Skeletal muscle satellite cell (primary cell): ENCODE results near the gene PSPH.
"Not testable (repeated sequence)": the region's sequence is repeated elsewhere in the genome, so short reads cannot be mapped to it uniquely, and the experiment has no call there.

Experiments
- H3K27me3 ChIP-seq: 2 replicates; pipeline ENCODE4 v1.7.0; 2013; ENCODE audit warnings: low read length; ENCODE audit not compliant: control insufficient read depth, insufficient read depth
- H3K36me3 ChIP-seq: 2 replicates; pipeline ENCODE4 v1.7.0; 2013; ENCODE audit warnings: mild to moderate bottlenecking, control low read depth, low read length; ENCODE audit not compliant: insufficient read depth
- H3K4me1 ChIP-seq: 2 replicates; pipeline ENCODE4 v1.7.0; 2013; ENCODE audit warnings: low read length; ENCODE audit not compliant: control insufficient read depth, insufficient read depth
- H3K4me2 ChIP-seq: 2 replicates; pipeline ENCODE4 v1.7.0; 2013; ENCODE audit warnings: mild to moderate bottlenecking, low read length
- H3K4me3 ChIP-seq: 2 replicates; pipeline ENCODE4 v1.7.0; 2013; ENCODE audit warnings: low read length
- H3K9ac ChIP-seq: 2 replicates; pipeline ENCODE4 v1.7.0; 2013; ENCODE audit warnings: mild to moderate bottlenecking, low read depth, low read length, moderate library complexity
- H3K9me3 ChIP-seq: replicated peaks from 2 replicates; pipeline ENCODE4 v1.7.0; 2013; ENCODE audit warnings: mild to moderate bottlenecking, control low read depth, low read length

PSPH gene

GRCh38 chr7:56030340-56030739 lies 20.9 kb downstream of the PSPH start:
- H3K9me3 ChIP-seq: no peaks in the 10 kb centered on the region
- no peak overlapping the region for H3K9ac ChIP-seq
- no peak overlapping the region for H3K4me2 ChIP-seq
- no peaks in the 10 kb centered on the region for H3K4me1 ChIP-seq
- H3K4me3 ChIP-seq: no peak overlapping the region
- no peaks in the 10 kb centered on the region for H3K27me3 ChIP-seq
- peaks cover 15% of the 10 kb centered on the region for H3K36me3 ChIP-seq

- peaks cover 15% of the 10 kb centered on the region for H3K36me3 ChIP-seq
Observed at GRCh38 chr7:56028942-56029630, 22.2 kb downstream of the PSPH start.

GRCh38 chr7:56026538-56026937 lies 24.7 kb downstream of the PSPH start:
- no peaks in the 10 kb centered on the region for H3K9me3 ChIP-seq
- H3K9ac ChIP-seq: no peak overlapping the region
- no peaks in the 10 kb centered on the region for H3K4me1 ChIP-seq
- H3K4me2 ChIP-seq: no peak overlapping the region
- H3K27me3 ChIP-seq: no peaks in the 10 kb centered on the region
- H3K4me3 ChIP-seq: no peak overlapping the region
- peaks cover 17% of the 10 kb centered on the region for H3K36me3 ChIP-seq

More at GRCh38 chr7:56028942-56029630, 22.2 kb downstream of the PSPH start:
- no peak overlapping the region for H3K9ac ChIP-seq
- no peak overlapping the region for H3K4me2 ChIP-seq
- H3K27me3 ChIP-seq: no peaks in the 10 kb centered on the region
- no peaks in the 10 kb centered on the region for H3K9me3 ChIP-seq
- H3K4me1 ChIP-seq: no peaks in the 10 kb centered on the region
- H3K4me3 ChIP-seq: no peak overlapping the region

GRCh38 chr7:56023500-56023899 lies 27.7 kb downstream of the PSPH start:
- H3K36me3 ChIP-seq: peaks cover 8% of the 10 kb centered on the region
- no peaks in the 10 kb centered on the region for H3K27me3 ChIP-seq
- H3K9me3 ChIP-seq: no peaks in the 10 kb centered on the region

DNA sequence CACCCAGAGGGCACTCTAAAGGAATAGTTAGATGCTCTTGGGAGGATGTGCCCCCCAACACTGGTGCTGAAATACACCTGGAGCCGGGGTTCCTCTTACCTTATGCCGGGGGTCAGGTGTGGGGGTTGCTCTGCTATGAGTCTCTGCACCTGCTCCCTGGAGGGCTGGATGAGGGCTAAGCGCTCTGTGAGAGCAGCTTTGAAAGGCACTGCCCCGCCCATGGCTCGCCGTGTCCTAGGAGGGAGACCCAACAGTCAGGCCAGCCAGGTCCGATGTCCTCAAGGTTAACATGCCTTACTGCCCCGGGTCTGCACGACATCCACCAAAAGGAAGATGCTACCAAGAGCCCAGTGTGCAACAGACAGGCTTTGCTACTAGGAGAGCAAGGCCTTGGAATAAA lies 31.7 kb downstream of the PSPH start:
- no peak overlapping the region for H3K4me2 ChIP-seq
- H3K4me1 ChIP-seq: no peaks in the 10 kb centered on the region
- no peaks in the 10 kb centered on the region for H3K9me3 ChIP-seq
- H3K9ac ChIP-seq: no peak overlapping the region
- H3K36me3 ChIP-seq: peaks cover 11% of the 10 kb centered on the region
- H3K4me3 ChIP-seq: no peak overlapping the region
- no peaks in the 10 kb centered on the region for H3K27me3 ChIP-seq

More at GRCh38 chr7:56023500-56023899, 27.7 kb downstream of the PSPH start:
- Histone ChIP-seq H3K9ac (no peak overlapping the region), H3K4me3 (no peak overlapping the region), H3K4me1 (no peaks in the 10 kb centered on the region), H3K4me2 (no peak overlapping the region)

DNA sequence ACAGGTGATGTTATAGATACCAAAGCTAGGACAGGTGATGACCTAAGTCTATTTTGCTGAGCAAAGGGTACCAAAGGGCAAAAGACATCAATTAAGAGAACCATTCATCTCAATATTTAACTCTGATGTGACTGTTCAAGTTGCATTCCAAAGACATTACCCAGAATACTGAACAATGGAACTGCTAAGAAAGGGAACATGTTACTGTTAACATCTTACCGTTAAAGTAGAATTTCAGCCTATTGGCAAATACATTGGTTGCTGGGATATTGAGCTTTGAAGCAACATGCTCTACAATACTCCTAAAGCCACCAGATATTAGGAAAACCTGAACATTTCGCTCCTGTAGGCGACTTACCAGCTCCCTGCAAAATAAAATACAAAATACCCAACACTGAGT lies 34.2 kb downstream of the PSPH start:
- not testable (repeated sequence) for H3K9me3 ChIP-seq, H3K27me3 ChIP-seq, H3K4me2 ChIP-seq, H3K4me1 ChIP-seq, H3K4me3 ChIP-seq, H3K9ac ChIP-seq
- H3K36me3 ChIP-seq: peaks cover 16% of the 10 kb centered on the region

DNA sequence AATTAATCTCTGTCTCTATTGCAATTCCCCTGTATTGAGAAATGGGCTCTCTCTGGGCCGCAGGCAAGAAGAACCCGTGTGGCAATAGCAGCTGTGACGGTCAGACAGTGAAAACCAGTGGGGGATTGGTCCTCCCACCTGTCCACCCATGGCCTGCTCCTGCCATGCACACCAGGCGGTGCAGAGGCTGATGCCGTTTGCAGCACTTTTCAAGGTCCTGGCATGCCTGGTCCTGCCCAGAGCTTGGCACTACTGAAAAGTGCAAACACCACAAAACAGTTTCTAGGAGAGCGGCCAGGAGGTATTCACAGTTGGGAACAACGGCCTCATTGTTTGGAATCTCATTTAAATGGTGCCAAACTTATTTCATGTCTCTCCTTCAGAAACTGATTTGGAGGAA lies 41.5 kb downstream of the PSPH start:
- H3K4me1 ChIP-seq: no peaks in the 10 kb centered on the region
- H3K27me3 ChIP-seq: no peaks in the 10 kb centered on the region
- peaks cover 15% of the 10 kb centered on the region for H3K36me3 ChIP-seq
- H3K4me2 ChIP-seq: no peak overlapping the region
- H3K4me3 ChIP-seq: no peak overlapping the region
- no peak overlapping the region for H3K9ac ChIP-seq
- H3K9me3 ChIP-seq: no peaks in the 10 kb centered on the region

GRCh38 chr7:56007891-56008290 lies 43.4 kb downstream of the PSPH start:
- no peak overlapping the region for H3K9ac ChIP-seq
- peaks cover 7% of the 10 kb centered on the region for H3K36me3 ChIP-seq

DNA sequence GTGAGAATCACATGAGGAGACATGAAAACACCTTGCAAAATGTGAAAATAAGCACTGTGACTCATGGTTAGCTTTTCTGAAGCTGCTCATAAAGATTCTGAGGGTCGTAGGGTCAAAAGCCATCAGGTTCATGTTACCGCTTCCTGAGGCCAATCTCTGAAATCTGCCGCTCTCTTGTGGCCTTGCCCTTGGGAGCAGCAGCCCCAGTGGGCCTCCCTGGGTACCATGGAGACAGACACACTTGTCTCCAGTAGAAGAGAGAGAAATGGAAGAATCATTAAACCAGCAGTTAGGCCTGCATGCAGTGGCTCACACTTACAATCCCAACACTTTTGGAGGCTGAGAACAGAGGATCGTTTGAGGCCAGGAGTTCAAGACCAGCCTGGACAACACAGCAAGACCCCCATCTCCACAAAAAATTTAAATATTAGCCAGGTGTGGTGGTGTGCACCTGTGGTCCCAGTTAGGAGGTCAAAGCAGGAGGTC lies 44.0 kb downstream of the PSPH start:
- Histone ChIP-seq H3K9ac (no peak overlapping the region), H3K27me3 (no peaks in the 10 kb centered on the region), H3K9me3 (no peaks in the 10 kb centered on the region), H3K36me3 (peaks cover 7% of the 10 kb centered on the region), H3K4me3 (no peak overlapping the region), H3K4me1 (no peaks in the 10 kb centered on the region), H3K4me2 (no peak overlapping the region)

More at GRCh38 chr7:56007891-56008290, 43.4 kb downstream of the PSPH start:
- H3K9me3 ChIP-seq: no peaks in the 10 kb centered on the region
- no peak overlapping the region for H3K4me2 ChIP-seq
- H3K4me3 ChIP-seq: no peak overlapping the region
- H3K27me3 ChIP-seq: no peaks in the 10 kb centered on the region
- H3K4me1 ChIP-seq: no peaks in the 10 kb centered on the region

DNA sequence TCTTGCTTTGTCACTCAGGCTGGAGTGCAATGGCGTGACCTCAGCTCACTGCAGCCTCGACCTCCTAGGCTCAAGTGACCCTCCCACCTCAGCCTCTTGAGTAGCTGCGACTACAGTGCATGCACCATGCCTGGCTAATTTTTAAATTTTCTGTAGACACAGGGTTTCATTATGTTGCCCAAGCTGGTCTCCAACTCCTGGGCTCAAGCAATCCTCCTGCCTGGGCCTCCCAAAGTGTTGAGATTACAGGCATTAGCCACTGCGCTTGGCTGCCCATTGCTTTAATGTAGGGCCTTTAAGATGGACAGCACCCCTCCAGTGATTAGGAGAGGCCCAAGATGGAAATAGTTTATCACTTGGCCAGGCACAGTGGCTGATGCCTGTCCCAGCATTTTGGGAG lies 47.5 kb downstream of the PSPH start:
- H3K4me3 ChIP-seq: no peak overlapping the region
- H3K9me3 ChIP-seq: no peaks in the 10 kb centered on the region
- no peak overlapping the region for H3K9ac ChIP-seq
- no peaks in the 10 kb centered on the region for H3K4me1 ChIP-seq
- no peak overlapping the region for H3K4me2 ChIP-seq
- H3K27me3 ChIP-seq: no peaks in the 10 kb centered on the region
- peaks cover 4% of the 10 kb centered on the region for H3K36me3 ChIP-seq

GRCh38 chr7:55996856-55997500 lies 54.3 kb downstream of the PSPH start:
- Histone ChIP-seq H3K4me3 (no peak overlapping the region), H3K27me3 (no peaks in the 10 kb centered on the region), H3K9me3 (no peaks in the 10 kb centered on the region), H3K9ac (no peak overlapping the region), H3K4me2 (no peak overlapping the region), H3K36me3 (peaks cover 26% of the 10 kb centered on the region), H3K4me1 (no peaks in the 10 kb centered on the region)

DNA sequence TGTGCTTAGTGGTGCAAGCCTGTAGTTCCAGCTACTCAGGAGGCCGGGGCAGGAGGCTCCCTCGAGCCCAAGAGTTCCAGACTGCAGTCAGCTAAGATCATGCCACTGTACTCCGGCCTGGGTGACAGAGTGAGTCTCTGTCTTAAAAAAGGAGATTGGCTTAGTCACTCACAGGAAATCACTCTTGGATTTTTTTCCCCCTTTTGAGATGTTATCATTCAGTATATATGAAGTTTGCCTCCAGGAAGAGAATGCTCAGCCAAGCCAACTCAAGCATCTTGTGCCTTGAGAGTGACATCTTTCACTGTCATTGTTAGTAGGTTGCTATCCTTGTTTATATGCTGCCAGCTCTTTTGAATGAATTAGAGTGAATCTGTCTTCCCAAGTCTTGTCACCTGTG lies 58.9 kb downstream of the PSPH start:
- Histone ChIP-seq H3K36me3 (peaks cover 25% of the 10 kb centered on the region), H3K4me1 (no peaks in the 10 kb centered on the region), H3K9me3 (no peaks in the 10 kb centered on the region), H3K27me3 (no peaks in the 10 kb centered on the region), H3K4me3 (no peak overlapping the region), H3K9ac (no peak overlapping the region), H3K4me2 (no peak overlapping the region)
